HEK293T (cell line): ENCODE results near the gene PGBD5.

Source experiments
- CTCF ChIA-PET: fragments of 350-600 bp; formaldehyde crosslinking; extraction: SDS; loops from one replicate; lab custom pipeline; 2021; ENCODE audit warnings: antibody characterized with exemption, inconsistent platforms; lab: Yijun Ruan, JAX
- POLR2A ChIA-PET: fragments of 350-600 bp; formaldehyde crosslinking; extraction: SDS; loops from one replicate; lab custom pipeline; 2020; ENCODE audit warnings: antibody characterized with exemption, inconsistent platforms; lab: Yijun Ruan, JAX
- DNase-seq: peaks from one replicate; pipeline ENCODE4 v3.0.0; 2012; ENCODE audit warnings: mixed read lengths; ENCODE audit errors: extremely low spot score
- ARNT ChIP-seq: fragments of 450-650 bp; IDR thresholded peaks from 2 replicates; pipeline ENCODE4 v1.6.1; 2017; ENCODE audit warnings: mild to moderate bottlenecking
- BHLHE40 ChIP-seq: fragments of 450-650 bp; IDR thresholded peaks from 2 replicates; pipeline ENCODE4 v1.6.1; 2016; ENCODE audit warnings: mild to moderate bottlenecking, moderate library complexity, borderline replicate concordance
- CTBP1 ChIP-seq: fragments of 450-650 bp; IDR thresholded peaks from 2 replicates; pipeline ENCODE4 v1.6.1; 2016; ENCODE audit warnings: borderline replicate concordance
- ELF4 ChIP-seq: fragments of 450-650 bp; IDR thresholded peaks from 2 replicates; pipeline ENCODE4 v1.6.1; 2017; ENCODE audit warnings: antibody characterized with exemption
- FOXA1 ChIP-seq: fragments of 450-650 bp; IDR thresholded peaks from 2 replicates; pipeline ENCODE4 v1.6.1; 2016; ENCODE audit warnings: mild to moderate bottlenecking
- FOXK2 ChIP-seq: fragments of 450-650 bp; IDR thresholded peaks from 2 replicates; pipeline ENCODE4 v1.6.1; 2016; ENCODE audit warnings: mild to moderate bottlenecking
- FOXM1 ChIP-seq: fragments of 450-650 bp; IDR thresholded peaks from 2 replicates; pipeline ENCODE4 v1.6.1; 2017; ENCODE audit warnings: mild to moderate bottlenecking, borderline replicate concordance
- HDGF ChIP-seq: fragments of 450-650 bp; IDR thresholded peaks from 2 replicates; pipeline ENCODE4 v1.6.1; 2017; ENCODE audit warnings: antibody characterized with exemption, borderline replicate concordance
- L3MBTL2 ChIP-seq: fragments of 450-650 bp; conservative IDR thresholded peaks from 2 replicates; pipeline ENCODE4 v1.6.1; 2016; ENCODE audit warnings: mild to moderate bottlenecking
- LEF1 ChIP-seq: fragments of 450-650 bp; IDR thresholded peaks from 2 replicates; pipeline ENCODE4 v1.6.1; 2017; ENCODE audit warnings: mild to moderate bottlenecking, borderline replicate concordance
- NFRKB ChIP-seq: fragments of 450-650 bp; IDR thresholded peaks from 2 replicates; pipeline ENCODE4 v1.6.1; 2016; ENCODE audit warnings: mild to moderate bottlenecking, moderate library complexity
- SP1 ChIP-seq: fragments of 450-650 bp; IDR thresholded peaks from 2 replicates; pipeline ENCODE4 v1.6.1; 2017
- SUZ12 ChIP-seq: fragments of 450-650 bp; IDR thresholded peaks from 2 replicates; pipeline ENCODE4 v1.6.1; 2016; ENCODE audit warnings: mild to moderate bottlenecking
- TARDBP ChIP-seq: fragments of 450-650 bp; IDR thresholded peaks from 2 replicates; pipeline ENCODE4 v1.6.1; 2016
- ZNF384 ChIP-seq: fragments of 450-650 bp; IDR thresholded peaks from 2 replicates; pipeline ENCODE4 v1.6.1; 2016
- TF ChIP-seq, protein P1 (sequence below): fragments of 450-650 bp; IDR thresholded peaks from 2 replicates; pipeline ENCODE4 v1.6.1; 2016

PGBD5 gene

DNA sequence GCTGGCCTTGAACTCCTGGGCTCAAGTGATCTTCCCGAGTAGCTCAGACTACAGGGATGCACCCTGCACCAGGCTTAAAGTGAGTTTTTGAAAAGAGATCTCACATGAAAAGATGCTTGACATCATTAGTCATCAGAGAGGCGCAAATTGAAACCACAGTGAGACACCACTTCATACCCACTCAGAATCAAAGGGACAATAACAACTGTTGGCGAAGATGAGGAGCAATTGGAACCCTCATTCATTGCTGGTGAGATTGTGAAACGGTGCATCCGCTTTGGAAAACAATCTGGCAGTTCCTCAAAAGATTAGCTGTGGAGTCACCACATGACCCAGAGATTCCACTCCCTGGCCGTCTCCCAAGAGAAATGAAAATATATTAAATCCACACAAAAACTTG lies 122.3 kb downstream of the PGBD5 start:
- no peak for DNase-seq
- ChIA-PET POLR2A (no interaction called here), CTCF (interaction anchor here (0.8 to 1.1 kb wide), 2 partner anchors 643 to 684 kb away, joined by 3 read pairs; no protein-coding TSS in a partner anchor)
- TF ChIP-seq FOXM1 (no peak), ELF4 (no peak)

DNA sequence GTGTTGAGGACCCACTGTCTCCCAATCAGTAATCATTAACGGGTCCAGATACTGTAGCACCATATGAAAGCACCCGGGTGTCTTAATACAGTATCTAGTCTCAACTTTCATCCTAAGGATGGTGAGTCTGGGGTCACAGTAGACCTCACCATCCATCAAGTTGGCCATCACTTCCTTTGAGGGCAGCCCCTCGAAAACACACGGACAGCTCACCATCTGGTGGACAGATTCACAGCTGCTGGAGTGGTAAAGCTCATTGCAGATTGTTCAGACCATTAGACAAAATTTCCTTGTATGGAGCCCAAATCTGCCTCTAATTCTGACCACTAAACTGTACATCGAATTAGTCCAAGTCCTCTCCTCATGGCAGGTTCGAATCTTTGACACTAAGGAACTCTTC lies 123.1 kb downstream of the PGBD5 start:
- POLR2A ChIA-PET = no interaction called here
- CTCF ChIA-PET = no interaction called here
- DNase-seq = no peak
- TF ChIP-seq HDGF (no peak), CTBP1 (no peak), FOXA1 (no peak), TARDBP (no peak), LEF1 (no peak), SUZ12 (no peak), ZNF384 (no peak), BHLHE40 (no peak), FOXK2 (no peak), ELF4 (no peak), FOXM1 (no peak), L3MBTL2 (no peak), ARNT (no peak), SP1 (no peak), NFRKB (no peak)
- TF ChIP-seq, protein P1, sequence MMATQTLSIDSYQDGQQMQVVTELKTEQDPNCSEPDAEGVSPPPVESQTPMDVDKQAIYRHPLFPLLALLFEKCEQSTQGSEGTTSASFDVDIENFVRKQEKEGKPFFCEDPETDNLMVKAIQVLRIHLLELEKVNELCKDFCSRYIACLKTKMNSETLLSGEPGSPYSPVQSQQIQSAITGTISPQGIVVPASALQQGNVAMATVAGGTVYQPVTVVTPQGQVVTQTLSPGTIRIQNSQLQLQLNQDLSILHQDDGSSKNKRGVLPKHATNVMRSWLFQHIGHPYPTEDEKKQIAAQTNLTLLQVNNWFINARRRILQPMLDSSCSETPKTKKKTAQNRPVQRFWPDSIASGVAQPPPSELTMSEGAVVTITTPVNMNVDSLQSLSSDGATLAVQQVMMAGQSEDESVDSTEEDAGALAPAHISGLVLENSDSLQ = no peak

GRCh38 chr1:230301822-230302221 lies 124.3 kb downstream of the PGBD5 start:
- ChIA-PET CTCF (interaction anchor here (1.4 kb wide), 1 partner anchor 641 kb away, joined by 3 read pairs; no protein-coding TSS in a partner anchor), POLR2A (no interaction called here)
- no peak for DNase-seq
- TF ChIP-seq BHLHE40 = no peak
- no peak for TF ChIP-seq FOXM1
- no peak for TF ChIP-seq HDGF
- no peak for TF ChIP-seq CTBP1
- no peak for TF ChIP-seq SUZ12
- TF ChIP-seq FOXA1 = no peak
- TF ChIP-seq FOXK2 = no peak
- no peak for TF ChIP-seq L3MBTL2
- TF ChIP-seq NFRKB = no peak
- TF ChIP-seq LEF1 = no peak
- no peak for TF ChIP-seq ZNF384
- TF ChIP-seq, protein P1 = no peak
- TF ChIP-seq SP1 = no peak
- TF ChIP-seq TARDBP = no peak
- TF ChIP-seq ELF4 = no peak
- TF ChIP-seq ARNT = no peak

DNA sequence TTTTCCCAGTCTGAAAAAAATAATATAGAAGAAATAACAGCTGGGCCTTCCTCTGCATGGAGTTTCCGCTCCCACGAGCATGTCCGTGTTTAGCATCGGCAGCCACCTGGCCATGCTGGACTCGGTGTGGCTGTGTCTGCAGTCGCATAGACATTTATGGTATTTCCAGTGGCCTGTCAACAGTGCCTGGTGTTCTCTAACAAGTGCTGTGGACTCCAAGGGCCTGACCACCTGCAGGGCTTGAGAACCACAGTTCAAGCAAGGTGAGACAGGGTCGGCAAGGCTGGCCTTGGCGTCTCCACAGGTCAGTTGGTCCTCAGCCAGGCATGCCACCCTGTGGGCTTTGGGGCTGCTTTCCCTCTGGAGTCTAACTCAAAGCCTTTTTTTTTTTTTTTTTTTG lies 124.8 kb downstream of the PGBD5 start:
- POLR2A ChIA-PET = no interaction called here
- CTCF ChIA-PET = interaction anchor here (1.4 kb wide), 1 partner anchor 640 kb away, joined by 3 read pairs; no protein-coding TSS in a partner anchor
- TF ChIP-seq FOXK2 (no peak), L3MBTL2 (no peak), TARDBP (no peak), FOXM1 (no peak), LEF1 (no peak), SUZ12 (no peak), ELF4 (no peak), ARNT (no peak), NFRKB (no peak), ZNF384 (no peak), CTBP1 (no peak), HDGF (no peak), BHLHE40 (no peak)
- TF ChIP-seq, protein P1 = no peak
- no peak for DNase-seq

- DNase-seq = no peak
- TF ChIP-seq TARDBP = no peak
- ChIA-PET CTCF (no interaction called here), POLR2A (no interaction called here)
Observed at GRCh38 chr1:230300322-230301301, 125.5 kb downstream of the PGBD5 start.

- DNase-seq = no peak
- CTCF ChIA-PET = no interaction called here
- TF ChIP-seq LEF1 (no peak), SP1 (no peak), NFRKB (no peak), L3MBTL2 (no peak), FOXA1 (no peak), ZNF384 (no peak), BHLHE40 (no peak), ARNT (no peak)
Observed at GRCh38 chr1:230299191-230300006, 126.7 kb downstream of the PGBD5 start.

More at GRCh38 chr1:230299191-230300006, 126.7 kb downstream of the PGBD5 start:
- POLR2A ChIA-PET = no interaction called here
